GM18858 (cell line): Measurements from ENCODE around the gene NPNT.
"Not testable (repeated sequence)": the region's sequence is repeated elsewhere in the genome, so short reads cannot be mapped to it uniquely, and the experiment has no call there.

Experiments
- ATAC-seq: cut with Tn5 transposase; IDR thresholded peaks from one replicate; pipeline ENCODE4 v1.9.1; 2021; ENCODE audit not compliant: unreplicated experiment

Gene NPNT

GRCh38 chr4:105894660-105895582 lies at the start of gene NPNT:
Gene NPNT (plus strand): TSS chr4:105895471. CDS start chr4:105895653, 182 bp downstream.
- no peak for ATAC-seq

- no peak for ATAC-seq
These were observed 49.7 kb upstream of the NPNT start for GRCh38 chr4:105845559-105845958.

- ATAC-seq: not testable (repeated sequence)
These were observed 46.9 kb upstream of the NPNT start for GRCh38 chr4:105848359-105848758.

GRCh38 chr4:105851196-105851595 lies 44.1 kb upstream of the NPNT start:
- no peak for ATAC-seq

GRCh38 chr4:105852230-105852629 lies 43.0 kb upstream of the NPNT start:
- ATAC-seq: not testable (repeated sequence)

- ATAC-seq: no peak
These were observed 36.7 kb upstream of the NPNT start for GRCh38 chr4:105858466-105859040.

- no peak for ATAC-seq
These were observed 36.0 kb upstream of the NPNT start for GRCh38 chr4:105859233-105859632.

GRCh38 chr4:105870963-105871362 lies 24.3 kb upstream of the NPNT start:
- no peak for ATAC-seq

GRCh38 chr4:105871997-105872396 lies 23.3 kb upstream of the NPNT start:
- ATAC-seq: no peak

GRCh38 chr4:105875233-105875632 lies 20.0 kb upstream of the NPNT start:
- no peak for ATAC-seq

- no peak for ATAC-seq
These were observed 16.6 kb upstream of the NPNT start for GRCh38 chr4:105878668-105879067.

GRCh38 chr4:105887508-105887907 lies 7.8 kb upstream of the NPNT start:
- ATAC-seq: no peak

GRCh38 chr4:105895583-105896460 lies 551 bp downstream of the NPNT start:
- no peak for ATAC-seq

GRCh38 chr4:105896461-105896942 lies 1.2 kb downstream of the NPNT start:
- no peak for ATAC-seq

- ATAC-seq: no peak
These were observed 1.9 kb downstream of the NPNT start for GRCh38 chr4:105896984-105897775.

GRCh38 chr4:105900541-105900940 lies 5.3 kb downstream of the NPNT start:
- ATAC-seq: no peak

- ATAC-seq: no peak
These were observed 7.4 kb downstream of the NPNT start for GRCh38 chr4:105902550-105903262.

- ATAC-seq: no peak
These were observed 14.6 kb downstream of the NPNT start for GRCh38 chr4:105909787-105910281.

- ATAC-seq: no peak
These were observed 16.2 kb downstream of the NPNT start for GRCh38 chr4:105911426-105911825.

GRCh38 chr4:105912633-105913032 lies 17.4 kb downstream of the NPNT start:
- ATAC-seq: no peak
